Activated naive CD4-positive, alpha-beta T cell treated with anti-CD3 and anti-CD28 coated beads for 36 hours (primary cell): ENCODE data around the gene KRTAP20-2. TPM values are rescaled to one million over a fixed set of nuclear protein-coding genes. Genes with fewer than 3 reads are reported as not detected.

Source experiments
- CTCF ChIA-PET: fragments of 350-600 bp; sonication (Branson Sonifier 250); formaldehyde crosslinking; loops from one replicate; lab custom pipeline; 2021; ENCODE audit warnings: antibody characterized with exemption; lab: Charles Lee
- DNase-seq: peaks from one replicate; pipeline ENCODE4 v3.0.0-alpha.2; 2020
- H3K27ac Mint-ChIP-seq: one replicate; pipeline ENCODE4 v1.8.0; 2021; ENCODE audit warnings: mild to moderate bottlenecking, mixed read lengths
- H3K27me3 Mint-ChIP-seq: one replicate; pipeline ENCODE4 v1.8.0; 2021; ENCODE audit warnings: low read depth, mixed read lengths
- H3K36me3 Mint-ChIP-seq: one replicate; pipeline ENCODE4 v1.8.0; 2021; ENCODE audit warnings: low read depth, mixed read lengths
- H3K4me1 Mint-ChIP-seq: one replicate; pipeline ENCODE4 v1.8.0; 2021; ENCODE audit warnings: low read depth, mixed read lengths
- H3K4me3 Mint-ChIP-seq: one replicate; pipeline ENCODE4 v1.8.0; 2021; ENCODE audit warnings: mild to moderate bottlenecking, moderate library complexity, mixed read lengths
- H3K9me3 Mint-ChIP-seq: one replicate; pipeline ENCODE4 v1.8.0; 2021; ENCODE audit warnings: mixed read lengths
- intact Hi-C: fragments of 100-400 bp; cut with micrococcal nuclease; formaldehyde crosslinking; loops from one replicate; pipeline ENCODE4 v1.15.1; 2023
- total RNA-seq, 2 experiments: library from RNA; stranded (reverse); gene quantifications; one replicate each; pipeline ENCODE4 v1.2.3, GENCODE V29; 2021

The KRTAP20-2 gene
- total RNA-seq, 2 experiments from 2014 or later, result not detected

DNA sequence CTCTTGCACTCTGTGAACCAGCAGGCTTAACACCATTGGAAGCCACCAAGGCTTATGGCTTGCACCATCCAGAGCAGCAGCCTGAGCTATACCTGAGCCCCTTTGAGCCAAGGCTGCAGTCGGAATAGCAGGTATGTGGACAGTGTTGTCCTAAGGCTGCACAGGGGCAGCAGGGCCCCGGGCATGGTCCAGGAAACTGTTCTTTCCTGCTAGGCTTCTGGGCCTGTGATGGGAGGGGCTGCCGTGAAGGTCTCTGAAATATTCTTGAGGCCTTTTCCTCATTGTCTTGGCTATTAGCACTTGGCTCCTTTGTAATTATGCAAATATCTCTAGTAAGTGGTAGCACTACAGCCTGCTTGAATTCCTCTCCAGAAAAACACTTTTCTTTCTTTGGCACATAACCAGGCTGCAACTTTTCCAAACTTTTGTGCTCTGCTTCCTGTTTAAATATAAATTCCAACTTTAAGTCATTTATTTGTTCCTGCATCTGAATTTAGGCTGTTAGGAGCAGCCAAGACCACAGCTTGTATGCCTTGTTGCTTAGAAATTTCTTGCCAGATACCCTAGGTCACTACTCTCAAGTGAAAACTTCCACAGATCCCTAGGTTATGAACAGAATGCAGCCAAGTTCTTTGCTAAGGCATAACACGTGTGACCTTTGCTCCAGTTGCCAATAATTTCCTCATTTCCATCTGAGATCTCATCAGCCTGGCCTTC is 9.4 kb upstream of the KRTAP20-2 start:
- Mint-ChIP-seq H3K4me1 (no peaks in the 10 kb centered on the region), H3K27ac (no peak overlapping the region), H3K27me3 (no peaks in the 10 kb centered on the region), H3K9me3 (no peaks in the 10 kb centered on the region), H3K4me3 (no peak overlapping the region), H3K36me3 (no peaks in the 10 kb centered on the region)
- no peak for DNase-seq
- CTCF ChIA-PET, result interaction anchor here (0.6 kb wide), 1 partner anchor 458 kb away, joined by 5 read pairs; no protein-coding TSS in a partner anchor
- intact Hi-C loops, result no loop called here

DNA sequence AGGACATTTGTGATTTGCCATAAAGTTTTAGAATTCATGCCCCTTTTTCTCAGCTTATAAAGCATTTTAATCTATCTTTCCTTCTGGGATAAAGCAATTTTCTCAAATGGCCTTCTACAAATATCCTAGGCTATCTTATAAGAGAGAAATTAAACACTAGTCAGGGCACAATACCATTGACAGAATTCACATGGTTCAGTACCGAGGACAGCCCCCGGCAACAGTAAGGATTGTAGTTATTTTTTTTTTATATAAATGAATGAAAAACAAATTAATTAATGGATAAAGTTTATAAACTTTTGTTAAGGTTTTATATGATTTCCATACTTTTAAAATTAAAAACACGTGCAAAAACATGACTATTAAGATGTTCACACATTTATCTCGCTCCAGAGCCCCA is 6.9 kb upstream of the KRTAP20-2 start:
- intact Hi-C loops, result no loop called here
- H3K4me1 Mint-ChIP-seq, result no peaks in the 10 kb centered on the region
- CTCF ChIA-PET, result no interaction called here

DNA sequence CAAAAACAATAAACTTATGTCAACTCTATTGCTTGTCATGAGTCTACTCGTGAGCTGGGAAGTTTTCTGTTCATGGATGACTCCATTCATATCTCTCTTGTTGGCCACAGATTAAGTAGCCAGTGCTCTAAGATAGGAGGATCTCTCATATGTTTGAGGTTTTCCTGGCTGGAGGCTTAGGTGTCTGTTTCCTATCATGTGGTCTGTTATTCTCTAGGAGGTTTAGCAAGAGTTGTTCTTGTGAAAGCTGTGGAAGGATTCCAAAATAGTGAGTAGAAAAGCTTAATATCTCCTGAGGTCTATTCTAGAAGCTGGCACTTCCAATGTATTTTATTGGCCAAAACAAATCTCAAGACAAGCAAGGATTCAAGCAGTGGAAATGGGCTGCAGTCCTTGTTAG is 5.8 kb upstream of the KRTAP20-2 start:
- Mint-ChIP-seq H3K9me3 (no peaks in the 10 kb centered on the region), H3K27me3 (no peaks in the 10 kb centered on the region), H3K4me1 (no peaks in the 10 kb centered on the region), H3K36me3 (no peaks in the 10 kb centered on the region), H3K4me3 (no peak overlapping the region), H3K27ac (no peak overlapping the region)
- intact Hi-C loops, result no loop called here
- CTCF ChIA-PET, result no interaction called here
- DNase-seq, result no peak

More for the DNA sequence above, 6.9 kb upstream of the KRTAP20-2 start:
- Mint-ChIP-seq H3K27me3 (no peaks in the 10 kb centered on the region), H3K27ac (no peak overlapping the region), H3K4me3 (no peak overlapping the region), H3K36me3 (no peaks in the 10 kb centered on the region), H3K9me3 (no peaks in the 10 kb centered on the region)
- no peak for DNase-seq

DNA sequence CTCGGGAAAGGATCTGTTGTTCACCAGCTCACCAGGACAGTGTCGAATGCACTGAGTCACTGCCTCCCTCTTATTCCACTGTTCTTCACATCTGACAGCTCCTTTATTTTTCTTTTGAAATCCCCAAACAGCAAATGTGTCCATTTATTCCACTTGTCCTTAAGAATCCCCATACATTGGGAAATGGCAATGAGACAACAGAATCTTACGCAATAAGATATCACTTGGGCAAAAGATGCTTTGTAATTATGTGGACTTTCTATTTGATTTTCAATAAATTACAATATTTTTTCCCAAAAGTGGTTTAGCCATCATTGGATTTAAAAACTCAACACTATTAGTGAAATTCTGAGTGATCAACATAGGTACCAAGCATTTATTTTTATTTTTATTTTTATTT is 3.7 kb downstream of the KRTAP20-2 start:
- H3K36me3 Mint-ChIP-seq, result no peaks in the 10 kb centered on the region
- H3K27ac Mint-ChIP-seq, result no peak overlapping the region
- H3K4me1 Mint-ChIP-seq, result no peaks in the 10 kb centered on the region
- no peak for DNase-seq
- intact Hi-C loops, result no loop called here
- H3K9me3 Mint-ChIP-seq, result no peaks in the 10 kb centered on the region
- no peak overlapping the region for H3K4me3 Mint-ChIP-seq
- CTCF ChIA-PET, result no interaction called here
- no peaks in the 10 kb centered on the region for H3K27me3 Mint-ChIP-seq

DNA sequence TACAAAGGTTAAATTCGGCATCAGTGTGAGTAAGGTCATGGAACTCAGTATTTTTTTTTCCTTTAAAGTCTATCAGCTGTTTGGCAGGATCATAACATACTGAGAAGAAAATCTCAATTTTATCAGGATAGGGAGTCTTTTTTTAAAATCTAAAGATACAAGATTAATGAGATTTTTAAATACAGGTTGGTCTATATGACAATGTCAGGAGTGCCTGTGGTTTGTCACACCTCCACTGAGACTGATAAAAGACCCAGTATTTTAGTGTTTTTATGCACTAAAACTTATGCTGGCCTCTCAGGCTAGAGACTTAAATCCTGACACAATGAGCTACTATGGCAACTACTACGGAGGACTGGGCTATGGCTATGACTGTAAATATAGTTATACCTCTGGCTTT is 7.6 kb downstream of the KRTAP20-2 start, which contains the start of gene KRTAP20-3:
TSS of gene KRTAP20-3 (plus strand) at position 301 of the 400 bp plus-strand sequence.
- Mint-ChIP-seq H3K27me3 (no peaks in the 10 kb centered on the region), H3K27ac (no peak within 1 kb of the TSS), H3K4me1 (no peaks in the 10 kb centered on the region), H3K36me3 (no peaks in the 10 kb centered on the region), H3K4me3 (no peak within 1 kb of the TSS), H3K9me3 (peaks cover 2% of the 10 kb centered on the region)
- no peak for DNase-seq
- CTCF ChIA-PET, result interaction anchor here (0.6 kb wide), 1 partner anchor 205 kb away, joined by 3 read pairs; no protein-coding TSS in a partner anchor
- intact Hi-C loops, result no loop called here

DNA sequence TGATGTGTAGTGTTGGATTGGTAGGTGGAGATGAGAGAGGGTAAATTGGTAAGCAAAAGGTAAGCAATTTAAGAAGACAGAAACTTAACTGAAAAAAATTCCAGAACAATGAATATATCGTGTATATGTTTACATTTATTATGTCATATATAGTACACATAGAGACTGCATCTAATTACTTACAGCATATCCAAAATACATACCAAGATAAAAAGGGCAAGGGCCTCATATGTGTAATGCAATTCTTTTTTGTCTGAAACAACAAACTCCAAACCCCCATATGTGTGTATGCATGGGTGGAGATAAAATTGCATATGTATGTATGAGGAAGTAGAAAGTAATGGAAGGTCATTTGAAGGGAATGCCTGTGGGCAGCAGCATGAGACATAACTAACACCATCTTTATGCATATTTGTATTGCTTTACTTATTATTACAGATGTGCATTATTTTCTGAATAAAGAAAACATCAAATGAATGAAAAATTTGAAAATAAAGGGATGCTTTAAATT is 12.0 kb downstream of the KRTAP20-2 start:
- Mint-ChIP-seq H3K4me3 (no peak overlapping the region), H3K4me1 (no peaks in the 10 kb centered on the region), H3K27ac (no peak overlapping the region), H3K36me3 (no peaks in the 10 kb centered on the region), H3K9me3 (peaks cover 2% of the 10 kb centered on the region), H3K27me3 (no peaks in the 10 kb centered on the region)
- DNase-seq, result no peak
- CTCF ChIA-PET, result no interaction called here
- intact Hi-C loops, result no loop called here

DNA sequence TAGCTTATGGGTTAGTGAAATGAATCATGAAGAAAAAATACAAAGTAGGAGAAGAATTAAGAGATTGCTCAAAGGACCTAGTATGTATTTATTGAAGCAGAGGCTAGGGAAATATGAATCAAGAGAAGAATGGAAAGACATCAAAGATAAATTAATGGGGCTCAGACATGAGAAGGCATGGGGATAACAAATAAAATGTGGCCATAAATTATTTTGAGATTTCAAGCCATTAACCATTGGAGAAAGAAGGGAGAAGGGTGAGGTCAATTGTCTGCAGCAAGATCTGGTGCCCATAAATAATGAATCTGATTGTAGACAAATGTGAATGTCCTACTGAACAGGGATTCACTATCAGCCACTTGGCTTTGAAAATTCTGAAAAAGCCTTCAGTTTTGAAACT is 17.9 kb downstream of the KRTAP20-2 start:
- DNase-seq, result no peak
- Mint-ChIP-seq H3K36me3 (no peaks in the 10 kb centered on the region), H3K9me3 (peaks cover 2% of the 10 kb centered on the region), H3K4me3 (no peak overlapping the region), H3K27ac (no peak overlapping the region), H3K4me1 (no peaks in the 10 kb centered on the region), H3K27me3 (no peaks in the 10 kb centered on the region)
- CTCF ChIA-PET, result no interaction called here
- intact Hi-C loops, result no loop called here

DNA sequence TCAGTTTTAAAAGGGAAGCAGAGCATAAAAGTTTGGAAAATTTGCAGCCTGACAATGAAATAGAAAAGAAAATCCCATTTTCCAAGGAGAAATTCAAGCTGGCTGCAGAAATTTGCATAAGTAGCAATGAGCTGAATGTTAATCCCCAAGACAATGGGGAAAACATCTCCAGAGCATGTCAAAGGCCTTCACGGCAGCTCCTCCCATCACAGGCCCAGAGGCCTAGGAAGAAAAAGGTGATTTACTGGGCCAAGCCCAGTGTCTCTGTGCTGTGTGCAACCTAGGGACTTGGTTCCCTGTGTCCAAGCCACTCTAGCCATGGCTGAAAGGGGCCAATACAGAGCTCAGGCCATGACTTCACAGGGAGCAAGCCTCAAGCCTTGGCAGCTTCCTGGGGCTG is 33.8 kb downstream of the KRTAP20-2 start:
- H3K4me1 Mint-ChIP-seq, result no peaks in the 10 kb centered on the region
- H3K9me3 Mint-ChIP-seq, result no peaks in the 10 kb centered on the region
- DNase-seq, result no peak
- intact Hi-C loops, result no loop called here
- peaks cover 4% of the 10 kb centered on the region for H3K27me3 Mint-ChIP-seq
- no peak overlapping the region for H3K27ac Mint-ChIP-seq
- CTCF ChIA-PET, result no interaction called here
- H3K36me3 Mint-ChIP-seq, result no peaks in the 10 kb centered on the region
- H3K4me3 Mint-ChIP-seq, result no peak overlapping the region

DNA sequence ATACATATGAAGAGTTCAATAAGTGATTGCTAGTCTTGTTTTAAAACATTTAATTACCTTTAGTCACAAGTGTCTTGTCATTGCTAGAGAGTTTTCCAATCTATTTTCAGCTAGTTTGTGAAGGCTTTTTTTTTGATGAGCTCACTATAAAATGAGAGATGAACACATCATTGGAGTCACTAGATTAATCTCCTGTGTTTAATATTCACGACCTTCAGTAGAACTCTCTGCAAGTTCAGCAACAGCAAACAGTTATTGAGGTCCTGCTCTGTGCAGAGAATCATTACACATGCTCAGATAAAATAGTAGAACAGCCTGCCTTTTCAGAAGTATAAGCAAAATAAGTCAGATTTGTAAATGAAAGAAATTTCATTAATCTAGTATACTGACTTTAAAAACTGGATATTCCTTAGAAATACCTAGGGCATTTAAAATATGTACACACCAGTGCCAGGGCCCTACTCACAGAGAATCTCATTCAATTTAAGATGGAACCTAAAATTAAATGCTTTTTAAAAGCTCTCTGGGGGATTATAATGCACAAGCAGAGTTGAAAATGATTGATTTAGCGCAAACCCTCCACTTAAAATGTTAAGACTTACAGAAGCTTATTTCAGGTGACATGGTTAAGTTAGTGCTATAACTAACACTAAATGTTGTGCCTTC is 38.1 kb downstream of the KRTAP20-2 start:
- H3K27ac Mint-ChIP-seq, result no peak overlapping the region
- intact Hi-C loops, result no loop called here
- H3K27me3 Mint-ChIP-seq, result peaks cover 4% of the 10 kb centered on the region
- CTCF ChIA-PET, result no interaction called here
- H3K4me3 Mint-ChIP-seq, result no peak overlapping the region
- H3K9me3 Mint-ChIP-seq, result peaks cover 2% of the 10 kb centered on the region
- no peaks in the 10 kb centered on the region for H3K4me1 Mint-ChIP-seq
- no peaks in the 10 kb centered on the region for H3K36me3 Mint-ChIP-seq
- DNase-seq, result no peak

DNA sequence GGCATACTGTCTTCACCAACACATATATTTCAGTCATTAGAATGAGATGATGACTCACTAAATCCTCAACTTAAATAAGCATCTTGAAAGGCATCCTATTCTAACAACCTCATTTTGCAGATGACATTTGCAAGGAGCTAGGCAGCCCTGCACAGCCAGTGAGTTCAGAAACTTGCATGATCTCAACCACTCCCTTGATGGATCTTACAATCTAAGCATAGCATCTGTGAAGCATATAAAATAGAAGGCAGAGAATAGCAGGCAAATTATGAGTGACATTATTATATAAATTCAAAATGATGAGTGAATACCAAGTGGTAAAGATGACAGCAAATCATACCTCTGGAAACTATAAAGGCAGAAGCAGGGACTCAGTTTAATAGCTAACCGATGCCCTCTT is 39.3 kb downstream of the KRTAP20-2 start:
- no peaks in the 10 kb centered on the region for H3K4me1 Mint-ChIP-seq
- H3K27ac Mint-ChIP-seq, result no peak overlapping the region
- H3K9me3 Mint-ChIP-seq, result peaks cover 2% of the 10 kb centered on the region
- no peak for DNase-seq
- no peak overlapping the region for H3K4me3 Mint-ChIP-seq
- H3K36me3 Mint-ChIP-seq, result no peaks in the 10 kb centered on the region
- intact Hi-C loops, result no loop called here
- CTCF ChIA-PET, result no interaction called here
- H3K27me3 Mint-ChIP-seq, result peaks cover 2% of the 10 kb centered on the region

DNA sequence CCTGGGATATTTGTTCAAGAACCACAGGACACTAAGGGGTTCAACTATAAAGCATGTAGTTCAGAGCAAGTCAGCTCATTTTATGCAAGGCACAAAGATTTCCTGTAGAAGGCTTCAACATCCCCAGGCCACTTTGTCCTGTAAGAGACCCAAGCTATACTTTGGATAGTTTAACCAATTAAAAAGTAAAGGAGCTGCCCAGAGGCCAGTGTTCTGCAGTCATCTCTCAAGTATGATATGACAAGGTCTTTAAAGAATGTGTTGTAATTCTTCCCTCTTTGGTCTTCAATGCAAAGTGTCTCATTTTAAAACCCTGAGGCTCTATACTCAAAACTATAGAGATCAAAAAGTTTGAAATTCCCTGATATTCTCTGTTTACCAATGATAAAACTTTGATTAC is 41.7 kb downstream of the KRTAP20-2 start:
- intact Hi-C loops, result no loop called here
- Mint-ChIP-seq H3K9me3 (peaks cover 2% of the 10 kb centered on the region), H3K36me3 (no peaks in the 10 kb centered on the region), H3K4me3 (no peak overlapping the region), H3K27me3 (no peaks in the 10 kb centered on the region), H3K4me1 (no peaks in the 10 kb centered on the region), H3K27ac (no peak overlapping the region)
- DNase-seq, result no peak
- CTCF ChIA-PET, result interaction anchor here (0.6 kb wide), 1 partner anchor 55 kb away, joined by 3 read pairs; no protein-coding TSS in a partner anchor

DNA sequence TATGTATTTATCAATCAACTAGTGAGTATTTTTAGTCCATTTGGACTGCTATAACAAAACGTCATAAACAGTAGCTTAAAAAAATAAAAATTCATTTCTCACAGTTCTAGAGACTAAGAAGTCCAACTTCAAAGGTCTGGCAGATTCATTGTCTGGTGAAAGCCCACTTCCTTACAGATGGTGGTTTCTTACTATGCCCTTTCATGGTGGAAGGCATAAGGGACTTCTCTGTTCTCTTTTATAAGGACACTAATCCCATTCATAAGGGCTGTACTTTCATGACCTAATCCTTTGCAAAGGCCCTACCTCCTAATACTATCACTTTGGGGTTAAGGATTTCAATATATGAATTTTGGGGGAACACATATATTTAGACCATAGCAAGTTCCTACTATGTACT is 45.6 kb downstream of the KRTAP20-2 start:
- Mint-ChIP-seq H3K27me3 (no peaks in the 10 kb centered on the region), H3K36me3 (no peaks in the 10 kb centered on the region), H3K4me1 (no peaks in the 10 kb centered on the region), H3K9me3 (no peaks in the 10 kb centered on the region), H3K27ac (no peak overlapping the region), H3K4me3 (no peak overlapping the region)
- no peak for DNase-seq
- CTCF ChIA-PET, result no interaction called here
- intact Hi-C loops, result no loop called here

DNA sequence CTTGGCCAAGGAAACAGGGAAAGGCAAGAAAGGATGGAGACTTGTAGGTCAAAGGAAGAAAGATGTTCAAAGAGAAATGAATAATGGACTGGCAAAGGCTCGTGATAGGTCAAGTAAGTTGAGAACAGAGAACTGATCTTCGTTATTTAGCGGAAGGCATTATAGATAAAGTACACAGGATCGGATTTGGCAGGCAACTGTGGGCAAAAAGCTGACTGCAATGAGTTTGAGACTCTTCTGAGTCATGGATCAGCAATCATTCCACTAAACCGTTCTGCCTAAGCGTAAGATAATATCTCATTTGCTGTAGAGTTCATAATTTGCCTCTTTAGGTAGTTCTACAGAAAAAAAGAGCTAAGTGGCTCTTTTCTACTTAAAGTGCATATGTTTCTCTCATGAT is 49.5 kb downstream of the KRTAP20-2 start:
- no peak for DNase-seq
- Mint-ChIP-seq H3K4me3 (no peak overlapping the region), H3K27me3 (no peaks in the 10 kb centered on the region), H3K9me3 (no peaks in the 10 kb centered on the region), H3K36me3 (no peaks in the 10 kb centered on the region), H3K4me1 (no peaks in the 10 kb centered on the region), H3K27ac (no peak overlapping the region)
- CTCF ChIA-PET, result no interaction called here
- intact Hi-C loops, result no loop called here
